HG03520 (cell line): ENCODE measurements around the gene IFNLR1.

ENCODE experiments used
- ATAC-seq: cut with Tn5 transposase; IDR thresholded peaks from one replicate; pipeline ENCODE4 v1.9.1; 2021; ENCODE audit warnings: mild to moderate bottlenecking, moderate library complexity; ENCODE audit not compliant: unreplicated experiment

The IFNLR1 gene

GRCh38 chr1:24206516-24207394 lies 19.7 kb upstream of the IFNLR1 start:
- ATAC-seq: no peak

DNA sequence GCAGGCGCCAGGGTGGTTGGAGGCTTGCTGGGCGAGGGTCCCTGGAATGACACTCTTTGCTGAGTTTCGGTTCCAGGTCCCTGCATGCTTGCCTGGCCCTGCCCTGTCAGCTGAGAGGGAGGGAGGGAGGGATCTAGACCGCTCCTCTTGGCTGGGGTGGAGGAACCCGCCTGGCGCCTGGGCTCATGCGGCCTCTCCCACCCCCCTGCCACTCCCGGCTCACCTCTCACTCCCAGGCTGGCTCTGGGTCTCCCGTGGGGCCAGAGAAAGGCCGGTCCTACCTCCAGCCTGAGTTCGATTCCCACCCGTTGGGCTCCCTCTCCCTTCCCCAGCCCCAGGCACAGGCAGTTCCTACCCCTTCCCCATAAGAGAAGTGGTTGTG lies 19.0 kb upstream of the IFNLR1 start:
- no peak for ATAC-seq

DNA sequence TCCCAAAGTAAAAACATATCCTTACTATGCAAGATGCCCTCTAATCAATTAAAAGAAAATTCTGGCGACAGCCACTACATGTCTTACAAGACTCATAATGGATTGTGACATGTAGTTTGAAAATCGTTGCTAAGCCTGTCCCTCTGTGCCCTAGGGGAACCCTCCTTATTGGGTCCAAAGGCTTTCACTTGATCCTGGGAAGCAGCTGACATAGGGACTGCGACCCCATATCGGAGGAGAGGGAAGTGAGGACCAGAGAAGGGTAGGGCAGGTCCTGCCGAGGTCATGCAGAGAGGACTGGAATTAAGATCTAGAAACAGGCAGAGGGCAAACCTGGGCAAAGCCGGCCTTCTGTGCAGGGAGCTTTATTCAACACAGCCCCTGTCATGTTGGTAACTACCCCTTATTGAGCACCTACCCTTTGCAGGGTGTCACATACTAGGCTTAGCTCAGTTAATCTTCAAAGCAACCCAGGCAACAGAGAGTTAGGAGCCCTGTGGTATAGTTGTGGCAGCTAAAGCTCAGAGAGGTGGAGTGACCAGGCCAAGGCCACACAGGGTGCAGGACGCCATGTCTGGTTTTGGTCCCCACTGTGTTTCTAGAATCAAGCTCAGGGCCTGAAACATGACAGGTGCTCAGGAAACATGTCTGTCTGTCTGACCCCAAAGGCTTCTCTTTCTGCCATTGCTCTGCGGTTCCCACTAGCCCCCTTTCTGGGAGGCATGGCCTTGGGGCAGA lies 18.4 kb upstream of the IFNLR1 start:
- ATAC-seq: no peak

- ATAC-seq: no peak
Observed at GRCh38 chr1:24204116-24204515, 17.0 kb upstream of the IFNLR1 start.

DNA sequence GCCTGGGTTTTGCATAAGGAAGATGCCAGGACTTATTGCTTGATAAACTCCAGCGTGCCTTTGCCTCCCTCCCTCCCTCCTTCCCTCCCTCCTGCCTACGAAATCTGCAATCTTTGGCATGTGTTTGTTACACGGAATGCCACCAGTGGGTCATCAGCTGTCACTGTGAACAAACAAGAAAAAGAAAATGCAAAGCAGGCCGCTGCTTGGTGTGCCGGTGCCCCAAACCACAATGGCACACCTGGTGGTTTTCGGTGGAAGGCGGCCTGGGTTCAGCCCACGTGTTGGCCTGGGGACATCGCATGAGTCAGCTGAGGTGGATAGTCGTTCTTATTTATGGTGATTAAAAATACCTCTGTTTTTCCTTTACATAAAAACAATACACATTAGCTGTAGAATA lies 16.3 kb upstream of the IFNLR1 start:
- ATAC-seq: peak; percentile 61

GRCh38 chr1:24202987-24203386 lies 15.9 kb upstream of the IFNLR1 start:
- ATAC-seq: no peak

DNA sequence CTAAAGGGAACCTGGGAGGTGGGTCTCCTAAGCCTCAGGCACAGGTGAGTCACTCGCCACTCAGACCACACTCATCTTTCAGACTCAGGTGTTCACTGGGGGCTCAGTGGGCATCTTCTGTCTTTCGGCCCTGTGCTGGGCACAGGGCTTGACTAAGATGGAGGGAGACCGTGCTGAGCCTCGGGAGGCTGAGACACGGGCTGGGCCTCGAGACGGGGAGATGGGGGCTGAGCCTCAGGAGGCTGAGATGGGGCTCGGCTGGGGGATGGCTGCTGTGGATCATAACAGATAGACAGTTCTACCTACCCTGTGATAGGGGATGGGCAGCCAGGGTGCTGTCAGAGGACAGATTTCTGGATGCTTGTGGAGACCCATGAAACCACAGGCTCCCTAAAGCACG lies 15.5 kb upstream of the IFNLR1 start:
- ATAC-seq: no peak

- ATAC-seq: no peak
Observed at GRCh38 chr1:24201941-24202440, 14.9 kb upstream of the IFNLR1 start.

DNA sequence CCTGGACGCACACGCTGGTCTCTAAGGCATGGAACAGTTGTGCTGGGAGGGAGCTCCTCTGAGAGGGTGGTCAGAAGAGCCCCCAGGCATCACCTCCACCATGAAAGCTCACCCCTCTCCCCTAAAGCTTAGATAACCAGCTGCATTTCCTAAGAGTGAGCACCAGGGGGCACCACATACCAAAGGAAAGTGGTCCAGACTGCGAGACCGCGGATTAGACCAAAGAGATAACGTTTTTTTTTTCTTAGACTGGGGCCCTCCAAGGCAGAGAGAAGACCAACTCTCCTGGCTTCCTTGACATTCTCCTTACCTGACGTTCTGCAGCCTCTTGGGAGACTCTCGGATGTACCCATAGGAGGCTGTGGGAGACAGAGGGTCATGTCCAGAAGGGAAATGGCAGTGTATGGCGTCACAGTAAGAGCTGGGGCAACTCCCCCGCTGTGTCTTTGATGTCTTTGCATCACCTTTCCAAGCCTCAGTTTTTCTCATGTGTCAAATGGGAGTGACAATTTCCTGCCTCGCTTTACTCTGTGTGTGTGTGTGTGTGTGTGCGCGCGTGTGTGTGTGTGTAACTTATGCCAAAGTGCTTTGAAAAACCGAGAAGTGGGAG lies 12.3 kb upstream of the IFNLR1 start:
- ATAC-seq: no peak

DNA sequence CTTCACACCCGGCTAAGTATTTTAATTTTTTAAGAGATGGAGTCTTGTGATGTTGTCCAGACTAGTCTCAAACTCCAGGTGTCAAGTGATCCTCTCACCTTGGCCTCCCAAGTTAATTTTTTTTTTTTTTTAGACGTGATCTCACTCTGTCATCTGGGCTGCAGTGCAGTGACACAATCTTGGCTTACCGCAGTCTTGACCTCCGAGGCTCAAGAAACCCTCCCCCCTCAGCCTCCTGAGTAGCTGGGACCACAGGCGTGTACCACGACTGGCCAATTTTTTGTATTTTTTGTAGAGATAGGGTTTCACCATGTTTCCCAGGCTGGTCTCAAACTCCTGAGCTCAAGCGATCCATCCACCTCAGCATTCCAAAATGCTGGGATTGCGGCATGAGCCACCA lies 11.7 kb upstream of the IFNLR1 start:
- ATAC-seq: no peak

DNA sequence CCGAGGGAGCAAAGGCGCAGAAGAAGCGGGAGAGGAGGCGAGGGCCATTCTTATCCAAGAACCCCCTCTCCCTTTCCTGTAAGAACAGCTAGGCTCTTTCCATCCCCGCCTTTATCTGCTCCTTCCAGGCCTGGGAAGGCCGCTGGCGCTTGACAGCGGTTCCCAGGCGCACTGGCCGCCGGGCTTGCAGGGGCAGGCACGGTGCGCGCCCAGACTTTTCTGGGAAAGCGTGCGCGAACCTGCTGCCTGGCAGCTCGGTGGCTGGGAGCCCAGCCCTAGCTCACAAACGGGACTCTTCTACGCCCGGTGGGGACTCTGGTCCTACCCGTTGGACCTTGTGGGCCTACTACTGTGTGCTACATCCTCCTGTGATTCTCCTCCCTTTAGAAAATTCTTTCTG lies 8.8 kb upstream of the IFNLR1 start:
- ATAC-seq: no peak

DNA sequence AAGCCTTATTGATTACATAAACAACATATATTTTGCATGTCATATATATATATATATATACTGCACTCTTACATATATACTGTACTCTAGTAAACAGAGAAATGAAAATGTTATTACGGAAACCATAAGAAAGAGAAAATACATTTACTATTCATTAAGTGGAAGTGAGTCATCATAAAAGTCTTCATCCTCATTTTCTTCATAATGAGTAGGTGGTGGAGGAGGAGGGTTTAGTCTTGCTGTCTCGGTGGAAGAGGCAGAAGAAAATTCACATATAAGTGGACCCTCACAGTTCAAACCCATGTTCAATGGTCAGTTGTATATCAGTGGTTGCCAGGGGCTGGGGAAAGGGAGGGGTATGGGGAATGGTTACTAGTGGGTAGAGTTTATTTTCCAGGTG lies 8.0 kb upstream of the IFNLR1 start:
- ATAC-seq: no peak

GRCh38 chr1:24193046-24193445 lies 6.0 kb upstream of the IFNLR1 start:
- ATAC-seq: no peak

GRCh38 chr1:24191860-24192259 lies 4.8 kb upstream of the IFNLR1 start:
- ATAC-seq: no peak

DNA sequence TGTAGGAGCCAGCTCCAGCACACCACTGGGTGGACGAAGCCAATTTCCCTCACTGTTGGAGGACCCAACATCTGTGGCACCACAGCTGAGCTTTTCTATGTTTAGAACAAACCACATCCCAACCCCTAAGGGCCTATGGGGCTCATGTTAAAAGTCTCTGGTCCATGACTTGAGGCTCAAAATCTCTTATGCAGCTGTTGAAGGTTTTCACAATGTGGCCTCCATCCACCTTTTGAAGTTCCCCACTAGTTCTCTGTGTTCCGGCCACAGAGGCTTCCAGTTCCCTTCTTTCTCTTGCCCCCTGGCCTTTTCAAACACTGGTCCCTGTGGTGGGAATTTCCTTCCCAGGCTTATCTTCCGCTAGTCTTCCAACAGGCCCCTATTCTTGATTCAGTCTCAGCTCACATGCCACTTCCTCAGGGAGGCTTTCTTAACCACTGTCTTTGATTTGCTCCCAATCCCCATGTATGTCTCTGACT lies 3.9 kb upstream of the IFNLR1 start:
- ATAC-seq: peak; percentile 45

DNA sequence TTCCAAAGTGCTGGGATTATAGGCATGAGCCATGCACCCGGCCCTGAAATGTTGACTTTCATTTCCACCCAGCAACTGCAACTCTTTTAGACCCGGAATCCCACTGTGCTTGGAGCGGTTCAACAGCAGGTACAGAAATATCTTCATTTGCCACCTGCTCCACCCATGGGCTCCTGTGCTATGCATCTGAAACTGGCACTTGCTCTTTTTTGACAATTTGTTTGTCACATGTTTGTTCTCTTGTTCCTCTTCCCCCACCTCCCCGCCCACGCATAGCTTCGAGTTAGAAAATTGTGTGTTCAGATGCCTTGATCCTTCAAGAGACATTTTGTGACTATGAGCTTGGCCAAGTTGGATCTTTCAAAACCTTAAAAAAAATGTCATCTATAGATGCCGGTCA lies 2.4 kb upstream of the IFNLR1 start:
- no peak for ATAC-seq

DNA sequence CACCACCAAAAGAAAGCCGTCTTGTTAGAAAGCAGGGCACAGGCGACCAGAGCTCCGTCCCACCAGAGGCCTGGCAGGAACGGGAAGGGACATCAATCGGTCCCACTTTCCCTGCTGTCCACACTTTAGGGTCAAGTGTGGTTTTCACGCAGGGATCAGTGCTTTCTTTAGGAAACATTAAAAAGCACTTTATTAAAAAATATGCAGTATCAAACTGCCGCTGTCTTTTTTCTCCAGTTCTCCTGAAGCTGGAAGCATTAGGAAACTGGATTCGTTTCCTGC lies 437 bp downstream of the IFNLR1 start:
- no peak for ATAC-seq

- no peak for ATAC-seq
Observed at GRCh38 chr1:24186031-24186710, 918 bp downstream of the IFNLR1 start.

GRCh38 chr1:24185076-24185475 lies 2.0 kb downstream of the IFNLR1 start:
- ATAC-seq: no peak

DNA sequence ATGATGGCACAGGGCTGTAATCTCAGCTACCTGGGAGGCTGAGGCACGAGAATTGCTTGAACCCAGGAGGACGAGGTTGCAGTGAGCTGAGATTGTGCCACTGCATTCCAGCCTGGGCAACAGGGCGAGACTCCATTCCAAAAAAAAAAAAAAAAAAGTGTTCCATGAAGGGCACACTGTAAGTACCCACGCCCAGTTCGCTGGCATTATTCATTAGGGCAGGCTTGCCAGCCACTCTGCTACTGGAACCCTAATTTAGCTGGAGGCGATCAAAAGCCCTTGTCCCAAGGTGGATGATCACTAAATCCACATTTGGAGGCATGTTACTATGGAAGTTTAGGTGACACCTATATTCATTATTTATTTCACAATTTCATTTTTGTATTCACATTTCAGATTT lies 5.0 kb downstream of the IFNLR1 start:
- no peak for ATAC-seq

GRCh38 chr1:24181619-24182018 lies 5.5 kb downstream of the IFNLR1 start:
- ATAC-seq: no peak
